Epithelial cell of esophagus (primary cell): ENCODE data around the gene PNMA6E.

Source experiments
- DNase-seq: peaks from one replicate; pipeline ENCODE4 v3.0.0; 2010; ENCODE audit warnings: low read depth
- H3K4me3 ChIP-seq: 2 replicates; pipeline ENCODE4 v1.5.1; 2011; ENCODE audit warnings: mild to moderate bottlenecking, low read length, control low read depth
- TF ChIP-seq, protein P1 (sequence below): IDR thresholded peaks from 2 replicates; pipeline ENCODE4 v1.5.1; 2011; ENCODE audit warnings: low read depth, mild to moderate bottlenecking, low read length, control low read depth, inconsistent platforms; ENCODE audit not compliant: insufficient read depth; ENCODE audit errors: missing control alignments

The PNMA6E gene

DNA sequence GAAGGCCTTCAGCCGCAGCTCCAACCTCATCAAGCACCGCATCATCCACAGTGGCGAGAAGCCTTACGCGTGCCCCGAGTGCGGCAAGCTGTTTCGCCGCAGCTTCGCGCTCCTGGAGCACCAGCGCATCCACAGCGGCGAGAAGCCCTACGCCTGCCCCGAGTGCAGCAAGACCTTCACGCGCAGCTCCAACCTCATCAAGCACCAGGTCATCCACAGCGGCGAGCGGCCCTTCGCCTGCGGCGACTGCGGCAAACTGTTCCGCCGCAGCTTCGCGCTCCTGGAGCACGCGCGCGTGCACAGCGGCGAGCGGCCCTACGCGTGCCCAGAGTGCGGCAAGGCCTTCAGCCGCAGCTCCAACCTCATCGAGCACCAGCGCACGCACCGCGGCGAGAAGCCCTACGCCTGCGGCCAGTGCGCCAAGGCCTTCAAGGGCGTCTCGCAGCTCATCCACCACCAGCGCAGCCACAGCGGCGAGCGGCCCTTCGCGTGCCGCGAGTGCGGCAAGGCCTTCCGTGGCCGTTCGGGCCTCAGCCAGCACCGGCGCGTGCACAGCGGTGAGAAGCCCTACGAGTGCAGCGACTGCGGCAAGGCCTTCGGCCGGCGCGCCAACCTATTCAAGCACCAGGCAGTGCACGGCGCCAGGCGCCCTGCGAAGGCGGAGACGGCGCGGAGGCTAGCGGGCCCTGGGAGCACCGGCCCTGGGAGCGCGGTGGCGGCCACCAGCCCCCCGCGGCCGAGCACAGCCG lies 19.9 kb upstream of the PNMA6E start:
- no peak overlapping the region for H3K4me3 ChIP-seq
- DNase-seq = no peak
- TF ChIP-seq, protein P1, sequence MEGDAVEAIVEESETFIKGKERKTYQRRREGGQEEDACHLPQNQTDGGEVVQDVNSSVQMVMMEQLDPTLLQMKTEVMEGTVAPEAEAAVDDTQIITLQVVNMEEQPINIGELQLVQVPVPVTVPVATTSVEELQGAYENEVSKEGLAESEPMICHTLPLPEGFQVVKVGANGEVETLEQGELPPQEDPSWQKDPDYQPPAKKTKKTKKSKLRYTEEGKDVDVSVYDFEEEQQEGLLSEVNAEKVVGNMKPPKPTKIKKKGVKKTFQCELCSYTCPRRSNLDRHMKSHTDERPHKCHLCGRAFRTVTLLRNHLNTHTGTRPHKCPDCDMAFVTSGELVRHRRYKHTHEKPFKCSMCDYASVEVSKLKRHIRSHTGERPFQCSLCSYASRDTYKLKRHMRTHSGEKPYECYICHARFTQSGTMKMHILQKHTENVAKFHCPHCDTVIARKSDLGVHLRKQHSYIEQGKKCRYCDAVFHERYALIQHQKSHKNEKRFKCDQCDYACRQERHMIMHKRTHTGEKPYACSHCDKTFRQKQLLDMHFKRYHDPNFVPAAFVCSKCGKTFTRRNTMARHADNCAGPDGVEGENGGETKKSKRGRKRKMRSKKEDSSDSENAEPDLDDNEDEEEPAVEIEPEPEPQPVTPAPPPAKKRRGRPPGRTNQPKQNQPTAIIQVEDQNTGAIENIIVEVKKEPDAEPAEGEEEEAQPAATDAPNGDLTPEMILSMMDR = no peak

DNA sequence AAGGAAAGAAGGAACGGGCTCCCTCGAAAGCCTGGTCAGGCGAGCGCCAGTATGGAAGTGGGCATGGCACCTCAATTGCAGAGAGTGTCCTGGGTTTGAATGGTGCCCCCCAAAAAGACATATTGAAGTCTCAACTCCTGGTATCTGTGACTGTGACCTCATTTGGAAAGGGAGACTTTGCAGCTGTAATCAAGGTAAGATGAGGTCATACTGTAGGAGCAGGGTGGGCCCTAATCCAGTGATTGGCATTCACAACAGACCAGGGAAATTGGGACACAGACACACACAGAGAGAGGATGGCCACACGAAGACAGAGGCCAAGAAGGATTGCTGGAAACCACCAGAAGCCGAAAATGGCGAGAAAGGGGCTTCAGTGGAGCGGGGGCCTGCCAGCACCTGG lies 16.5 kb upstream of the PNMA6E start:
- TF ChIP-seq, protein P1 = no peak
- DNase-seq = no peak
- H3K4me3 ChIP-seq = no peak overlapping the region

DNA sequence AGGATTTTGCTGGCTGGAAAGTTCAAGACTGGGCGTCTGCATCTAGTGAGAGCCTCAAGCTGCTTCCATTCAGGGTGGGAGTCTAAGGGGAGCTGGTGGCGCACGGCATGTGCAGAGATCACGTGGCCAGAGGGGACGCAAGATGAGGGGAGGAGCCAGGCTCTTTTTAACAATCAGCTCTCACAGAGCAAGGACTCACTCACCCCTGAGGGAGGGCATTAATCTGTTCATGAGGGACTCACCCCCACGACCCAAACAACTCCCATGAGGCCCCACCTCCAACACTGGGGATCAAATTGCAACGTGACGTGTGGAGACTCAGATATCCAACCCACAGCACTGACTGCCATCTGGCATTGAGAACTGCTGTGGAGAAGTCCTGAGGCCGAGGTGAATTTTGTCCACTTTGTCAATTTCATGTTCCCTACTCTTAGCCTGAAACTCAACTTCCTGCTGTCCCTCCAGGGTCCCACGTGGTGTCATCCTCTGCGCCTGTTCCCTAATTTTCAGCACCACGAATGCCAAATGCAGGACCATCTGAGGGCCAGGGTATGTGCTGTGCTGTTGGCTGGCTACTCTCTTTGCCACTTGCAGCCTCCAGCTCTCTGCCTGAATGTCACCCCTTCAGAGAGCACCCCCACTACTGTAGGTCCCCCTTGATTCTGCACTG lies 15.8 kb upstream of the PNMA6E start:
- no peak for DNase-seq
- TF ChIP-seq, protein P1 = no peak
- H3K4me3 ChIP-seq = no peak overlapping the region

DNA sequence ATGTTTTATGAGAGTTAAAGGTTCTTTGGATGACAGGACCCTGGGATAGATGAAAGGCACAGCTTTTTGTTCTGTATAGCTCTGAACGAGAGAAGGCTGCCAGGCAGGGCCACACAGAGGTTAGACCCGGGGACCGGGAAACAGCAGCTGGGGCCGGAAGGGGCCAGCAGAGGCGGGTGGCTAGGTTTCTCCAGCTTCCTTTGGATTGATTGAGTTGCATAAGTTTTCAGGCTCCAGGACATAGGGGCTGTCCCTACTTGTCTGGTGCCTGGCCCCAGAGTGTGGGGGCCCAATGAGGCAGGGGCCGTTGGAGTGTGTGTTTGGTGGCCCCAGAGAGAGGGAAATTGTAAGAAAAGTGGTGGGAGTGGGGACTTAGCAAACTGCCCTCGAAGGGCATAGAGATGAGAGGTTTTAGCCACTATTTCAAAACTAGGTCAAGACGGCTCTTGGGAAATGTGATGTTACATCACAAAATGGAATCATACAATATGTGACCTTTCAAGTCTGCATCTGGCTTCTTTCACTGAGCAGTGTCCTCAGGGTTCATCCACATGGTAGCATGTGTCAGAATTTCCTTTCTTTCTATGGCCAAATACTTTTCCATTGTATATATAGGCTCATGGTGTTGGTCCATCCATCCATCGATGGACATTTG lies 13.8 kb upstream of the PNMA6E start:
- TF ChIP-seq, protein P1 = no peak
- no peak overlapping the region for H3K4me3 ChIP-seq
- DNase-seq = no peak

DNA sequence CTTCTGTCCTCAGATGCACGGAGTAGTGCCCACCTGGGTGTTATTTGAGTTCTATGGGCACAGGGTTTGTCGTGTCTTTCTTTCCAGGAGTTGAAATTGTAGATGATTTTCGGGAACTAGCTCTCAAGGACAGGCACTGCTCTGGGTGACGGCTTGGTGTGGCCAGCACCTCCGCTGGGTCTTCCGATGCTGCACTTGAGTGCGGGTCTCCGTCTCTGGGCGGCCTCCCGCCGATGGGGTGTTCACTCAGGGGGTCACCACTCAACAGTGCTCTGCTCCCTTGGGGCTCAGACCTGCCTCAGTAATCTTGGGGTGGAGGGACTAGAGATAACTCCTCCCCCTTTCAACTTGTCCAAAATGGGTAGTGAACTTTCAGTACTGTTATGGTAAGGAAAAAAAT lies 12.6 kb upstream of the PNMA6E start:
- DNase-seq = no peak
- TF ChIP-seq, protein P1 = no peak
- H3K4me3 ChIP-seq = no peak overlapping the region

DNA sequence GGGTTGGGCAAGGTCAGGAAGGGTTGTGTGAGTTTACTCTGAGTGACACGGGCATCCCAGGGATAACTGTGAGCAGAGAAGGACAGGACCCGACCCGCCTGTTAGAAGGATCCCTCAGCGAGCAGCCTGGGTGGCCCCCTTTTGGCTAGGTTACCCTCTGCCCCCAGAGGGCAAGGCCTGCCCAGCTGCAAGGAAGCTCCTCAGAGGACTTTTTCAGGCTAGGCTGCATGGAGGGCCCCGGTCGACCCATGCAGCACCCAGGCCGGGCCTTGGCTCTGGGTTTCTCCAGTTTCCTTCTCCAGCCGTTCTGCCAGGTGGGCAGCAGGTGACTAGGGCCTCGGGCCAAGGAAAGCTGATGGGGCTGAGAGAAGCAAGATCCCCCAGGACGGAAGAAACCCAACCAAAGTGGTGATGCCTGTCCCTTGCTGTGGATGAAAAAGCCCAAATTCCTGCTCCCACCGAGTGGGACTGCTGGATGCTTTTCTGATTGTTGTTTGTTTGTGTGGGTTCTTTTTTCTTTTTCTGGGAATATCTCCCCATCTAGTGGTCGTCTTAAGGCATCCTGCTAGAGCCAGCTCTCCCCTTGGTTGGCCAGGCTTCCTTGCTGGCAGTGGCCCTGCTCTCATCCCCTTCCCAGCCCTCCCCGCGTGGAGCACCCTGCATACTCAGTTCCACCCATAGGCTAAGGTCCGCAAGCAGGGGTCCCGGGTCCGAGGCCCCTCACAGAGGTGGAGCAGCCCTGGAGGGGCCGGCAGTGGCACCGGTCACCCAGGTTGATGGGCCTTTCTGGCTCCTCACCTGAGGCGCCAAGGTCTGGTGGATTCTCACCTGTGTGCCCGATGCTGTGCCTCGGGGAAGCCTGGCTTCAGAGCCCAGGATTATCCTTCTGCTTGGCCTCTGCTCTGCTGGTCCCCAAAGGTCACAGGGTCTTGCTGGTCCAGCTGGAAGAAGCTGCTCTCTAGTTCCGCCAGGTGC lies 11.9 kb upstream of the PNMA6E start:
- TF ChIP-seq, protein P1 = no peak
- no peak for DNase-seq
- no peak overlapping the region for H3K4me3 ChIP-seq
